Ishikawa (cell line): ENCODE measurements around the gene ITPR2.

Source experiments
- CEBPB ChIP-seq: IDR thresholded peaks from 2 replicates; pipeline ENCODE4 v1.6.1; 2012
- CREB1 ChIP-seq: IDR thresholded peaks from 2 replicates; pipeline ENCODE4 v1.6.1; 2012; ENCODE audit warnings: low read depth
- EGR1 ChIP-seq: IDR thresholded peaks from 2 replicates; pipeline ENCODE4 v1.6.1; 2012
- EP300 ChIP-seq: IDR thresholded peaks from 2 replicates; pipeline ENCODE4 v1.6.1; 2012; ENCODE audit warnings: borderline replicate concordance
- FOXM1 ChIP-seq: IDR thresholded peaks from 2 replicates; pipeline ENCODE4 v1.6.1; 2012; ENCODE audit warnings: low read depth, borderline replicate concordance
- MAX ChIP-seq: IDR thresholded peaks from 2 replicates; pipeline ENCODE4 v1.6.1; 2012
- NFIC ChIP-seq: IDR thresholded peaks from 2 replicates; pipeline ENCODE4 v1.6.1; 2012
- RAD21 ChIP-seq: IDR thresholded peaks from 2 replicates; pipeline ENCODE4 v1.6.1; 2012; ENCODE audit warnings: low read depth
- REST ChIP-seq: IDR thresholded peaks from 2 replicates; pipeline ENCODE4 v1.6.1; 2012; ENCODE audit warnings: low read depth, mild to moderate bottlenecking
- TAF1 ChIP-seq: IDR thresholded peaks from 2 replicates; pipeline ENCODE4 v1.6.1; 2012; ENCODE audit warnings: low read depth, mild to moderate bottlenecking
- TCF12 ChIP-seq: IDR thresholded peaks from 2 replicates; pipeline ENCODE4 v1.6.1; 2012; ENCODE audit warnings: low read depth
- TEAD4 ChIP-seq: IDR thresholded peaks from 2 replicates; pipeline ENCODE4 v1.6.1; 2012
- USF1 ChIP-seq: IDR thresholded peaks from 2 replicates; pipeline ENCODE4 v1.6.1; 2012
- YY1 ChIP-seq: IDR thresholded peaks from 2 replicates; pipeline ENCODE4 v1.6.1; 2012; ENCODE audit warnings: low read depth
- ZBTB7A ChIP-seq: IDR thresholded peaks from 2 replicates; pipeline ENCODE4 v1.6.1; 2012; ENCODE audit warnings: low read depth

Gene ITPR2

GRCh38 chr12:26360062-26360461, 472.9 kb downstream of the ITPR2 start:
- TF ChIP-seq NFIC, result no peak
- no peak for TF ChIP-seq TCF12
- TF ChIP-seq EP300, result no peak
- TF ChIP-seq RAD21, result no peak
- no peak for TF ChIP-seq TEAD4

- TF ChIP-seq TEAD4 (no peak), YY1 (no peak), CREB1 (no peak), USF1 (no peak), FOXM1 (no peak), REST (no peak), TCF12 (no peak), EP300 (no peak), ZBTB7A (no peak), CEBPB (no peak)
Observed at GRCh38 chr12:26359576-26359975, 473.4 kb downstream of the ITPR2 start.

GRCh38 chr12:26358651-26359050, 474.3 kb downstream of the ITPR2 start:
- TF ChIP-seq CREB1, result no peak
- no peak for TF ChIP-seq TCF12
- no peak for TF ChIP-seq EGR1
- TF ChIP-seq CEBPB, result no peak
- TF ChIP-seq REST, result no peak
- no peak for TF ChIP-seq RAD21
- no peak for TF ChIP-seq YY1
- no peak for TF ChIP-seq USF1
- TF ChIP-seq NFIC, result no peak
- no peak for TF ChIP-seq TAF1
- TF ChIP-seq FOXM1, result no peak
- TF ChIP-seq MAX, result no peak
- no peak for TF ChIP-seq EP300
- no peak for TF ChIP-seq ZBTB7A
- TF ChIP-seq TEAD4, result no peak

- TF ChIP-seq REST (no peak), EGR1 (no peak), USF1 (no peak), TCF12 (no peak), MAX (no peak)
Observed at GRCh38 chr12:26347300-26347699, 485.7 kb downstream of the ITPR2 start.

GRCh38 chr12:26346736-26347135, 486.3 kb downstream of the ITPR2 start:
- no peak for TF ChIP-seq ZBTB7A
- no peak for TF ChIP-seq EP300
- TF ChIP-seq CEBPB, result no peak

GRCh38 chr12:26345471-26346003, 487.5 kb downstream of the ITPR2 start:
- TF ChIP-seq EP300 (no peak), ZBTB7A (no peak), REST (no peak), RAD21 (no peak), NFIC (no peak), EGR1 (no peak), TCF12 (no peak), USF1 (no peak), MAX (no peak), TAF1 (no peak), CREB1 (no peak), TEAD4 (no peak), YY1 (no peak), CEBPB (no peak), FOXM1 (no peak)
